GM19463 (cell line): Measurements from ENCODE around the gene FITM2.

Source experiments
- ATAC-seq: cut with Tn5 transposase; IDR thresholded peaks from one replicate; pipeline ENCODE4 v1.9.1; 2021; ENCODE audit warnings: mild to moderate bottlenecking, moderate library complexity; ENCODE audit not compliant: unreplicated experiment

FITM2 gene

GRCh38 chr20:44284032-44284431 lies 27.0 kb downstream of the FITM2 start:
- ATAC-seq, result no peak

DNA sequence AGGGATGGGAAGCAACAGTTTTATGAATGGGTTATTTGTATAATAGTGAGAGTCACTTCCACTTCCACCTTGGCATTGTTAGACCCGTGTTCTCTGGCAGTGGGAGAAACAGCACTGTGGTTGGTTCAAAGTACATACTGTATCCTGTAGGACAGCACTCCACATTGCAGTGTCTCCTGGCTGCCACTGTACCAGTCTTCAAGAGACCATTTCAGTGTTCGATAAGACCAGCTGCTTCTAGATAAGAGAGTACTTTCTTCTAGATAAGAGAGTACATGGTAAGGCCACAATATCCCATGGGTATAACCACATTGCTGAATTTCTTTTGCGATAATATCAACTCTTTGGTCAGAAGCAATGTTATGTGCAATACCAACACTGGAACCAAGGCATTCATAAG lies 28.8 kb downstream of the FITM2 start:
- ATAC-seq, result no peak

DNA sequence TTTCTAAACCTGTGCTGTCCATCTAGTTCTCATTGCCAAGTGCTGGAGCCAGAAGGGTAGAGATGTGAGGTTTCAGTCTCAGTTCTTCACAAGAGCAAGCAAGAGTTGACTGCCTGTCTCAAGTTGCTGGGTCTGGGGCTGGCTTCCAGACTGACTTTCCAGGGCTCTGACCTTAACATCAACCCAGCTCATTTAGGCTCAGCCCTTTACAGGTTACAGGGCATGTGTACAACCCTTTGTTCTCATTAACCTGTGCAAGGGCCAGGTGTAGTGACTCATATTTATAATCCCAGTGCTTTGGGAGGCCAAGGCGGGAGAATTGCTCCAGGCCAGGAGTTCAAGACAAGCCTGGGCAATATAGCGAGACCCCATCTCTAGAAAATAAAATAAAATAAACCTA lies 30.6 kb downstream of the FITM2 start:
- ATAC-seq, result no peak

DNA sequence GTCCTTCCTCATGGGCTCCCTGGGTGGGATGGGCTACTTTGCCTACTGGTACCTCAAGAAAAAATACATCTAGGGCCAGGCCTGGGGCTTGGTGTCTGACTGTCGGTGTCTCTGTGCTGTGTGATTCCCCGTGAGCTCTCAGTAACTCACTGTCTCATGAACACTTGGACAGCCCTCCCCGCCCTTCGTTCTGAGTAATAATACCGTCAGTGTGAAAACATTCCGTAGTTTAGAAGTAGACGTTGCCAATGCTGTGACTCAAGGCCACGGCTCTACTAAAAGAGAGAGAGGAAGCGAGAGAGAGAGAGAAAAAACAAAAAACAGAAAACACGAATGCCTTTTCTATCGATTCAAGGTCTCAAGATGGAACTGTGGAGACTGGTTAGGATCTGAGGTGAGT lies 31.8 kb downstream of the FITM2 start:
- ATAC-seq, result no peak

- ATAC-seq, result no peak
Observed at GRCh38 chr20:44274303-44275017, 36.5 kb downstream of the FITM2 start.

DNA sequence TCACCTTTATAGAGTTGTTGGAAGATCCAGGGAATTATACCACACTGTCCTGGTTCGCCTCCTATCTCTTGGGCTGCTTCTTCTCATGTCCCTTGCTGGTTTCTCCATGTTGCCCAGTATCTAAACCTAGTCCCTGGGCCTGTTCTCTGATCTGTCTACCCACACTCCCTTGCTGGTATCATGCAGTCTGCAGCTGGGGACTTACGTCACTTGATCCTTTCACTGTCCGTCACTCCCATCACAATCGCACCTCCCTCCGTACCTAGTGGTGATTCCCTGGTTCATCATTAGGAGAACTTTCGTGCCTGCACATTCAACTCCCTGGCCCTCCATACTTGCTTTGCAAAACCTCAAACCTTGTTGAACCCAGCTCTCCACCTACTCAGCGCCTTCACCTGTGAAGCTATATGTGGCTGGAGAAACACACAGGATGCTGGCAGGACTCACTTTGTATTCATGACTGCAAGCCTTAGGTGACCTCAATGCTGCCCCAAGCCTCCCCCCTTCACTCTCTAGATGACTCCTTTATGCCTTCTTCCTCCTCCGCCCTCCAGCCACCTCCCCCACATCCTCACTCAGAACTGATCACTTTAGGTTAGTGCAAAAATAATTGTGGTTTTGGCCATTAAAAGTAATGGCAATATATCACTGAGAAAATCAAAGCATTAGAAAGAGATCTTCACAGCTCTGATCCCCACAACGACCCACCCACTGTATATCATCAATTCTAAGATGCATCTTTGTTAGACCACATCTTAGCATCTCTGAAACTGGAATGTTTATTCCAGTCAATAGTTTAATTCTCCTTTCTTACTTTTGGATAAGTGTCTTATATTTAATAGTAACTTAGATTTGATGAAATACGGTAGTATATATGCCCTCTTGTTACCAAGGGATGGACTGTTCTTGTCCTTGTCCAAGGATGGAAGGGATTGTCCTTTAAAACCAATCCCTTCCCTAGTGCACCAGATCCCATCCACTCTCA lies 37.5 kb downstream of the FITM2 start:
- ATAC-seq, result no peak

- no peak for ATAC-seq
Observed at GRCh38 chr20:44271915-44272663, 38.9 kb downstream of the FITM2 start.

DNA sequence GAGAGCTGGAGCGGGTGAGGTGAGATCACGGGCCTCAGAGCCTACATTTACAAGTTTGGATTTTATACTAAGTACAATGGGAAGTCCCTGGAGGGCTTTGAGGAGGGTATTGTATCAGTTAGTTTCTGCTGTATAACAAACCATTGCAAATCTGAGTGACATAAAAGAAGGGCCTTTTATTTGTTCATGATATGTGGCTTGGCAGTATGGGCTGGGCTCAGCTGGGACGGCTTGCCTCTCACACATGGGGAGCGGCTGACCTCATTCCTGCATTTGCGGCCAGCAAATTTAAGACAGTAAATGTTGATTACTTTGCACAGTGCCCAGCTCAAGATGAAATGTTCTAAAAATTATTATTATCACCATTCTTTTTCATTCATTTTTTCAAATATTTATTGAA lies 42.2 kb downstream of the FITM2 start:
- ATAC-seq, result no peak

GRCh38 chr20:44264287-44264686 lies 46.7 kb downstream of the FITM2 start:
- ATAC-seq, result no peak

DNA sequence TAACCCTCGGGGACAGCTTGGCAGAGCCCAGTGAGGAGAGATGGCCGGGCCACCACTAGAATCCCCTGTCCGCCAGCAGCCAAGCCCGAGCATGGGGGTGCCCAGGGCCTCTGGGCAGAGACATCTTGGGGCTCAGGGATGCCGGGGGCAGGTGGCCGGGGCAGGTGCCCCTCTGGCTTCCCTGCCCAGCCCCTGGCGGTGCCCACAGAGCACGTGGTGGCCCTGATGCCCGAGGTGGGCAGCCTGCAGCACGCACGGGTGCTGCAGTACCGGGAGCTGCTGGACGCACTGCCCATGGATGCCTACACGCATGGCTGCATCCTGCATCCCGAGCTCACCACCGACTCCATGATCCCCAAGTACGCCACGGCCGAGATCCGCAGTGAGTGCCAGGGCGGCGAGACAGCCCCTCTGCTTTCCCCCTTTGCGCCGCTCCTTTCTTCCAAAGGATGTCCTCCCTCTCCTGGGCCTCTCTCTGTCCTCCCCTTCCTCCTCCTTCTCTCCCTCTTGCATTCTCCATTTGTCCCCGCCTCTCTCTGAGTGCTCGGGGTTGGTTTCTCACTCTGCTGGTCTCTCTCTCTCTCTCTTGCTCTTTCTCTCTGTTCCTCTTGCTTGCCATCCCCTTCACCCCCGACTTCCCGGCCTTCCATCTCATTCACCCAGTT lies 52.6 kb downstream of the FITM2 start:
- ATAC-seq, result no peak

GRCh38 chr20:44256961-44257360 lies 54.0 kb downstream of the FITM2 start:
- no peak for ATAC-seq

- no peak for ATAC-seq
Observed at GRCh38 chr20:44255942-44256341, 55.1 kb downstream of the FITM2 start.

- no peak for ATAC-seq
Observed at GRCh38 chr20:44254073-44254472, 56.9 kb downstream of the FITM2 start.

GRCh38 chr20:44253528-44253927 lies 57.5 kb downstream of the FITM2 start:
- ATAC-seq, result no peak
